GM12872 (cell line): Measurements from ENCODE around the gene ERI3.

Experiments used
- CTCF ChIP-seq: IDR thresholded peaks from 3 replicates; pipeline ENCODE4 v1.5.1; 2011; ENCODE audit warnings: low read depth, mild to moderate bottlenecking, low read length, moderate library complexity; ENCODE audit not compliant: insufficient read depth

The ERI3 gene

GRCh38 chr1:44263568-44264450, 91.2 kb downstream of the ERI3 start:
- TF ChIP-seq CTCF, result no peak

GRCh38 chr1:44262816-44263567, 92.1 kb downstream of the ERI3 start:
- TF ChIP-seq CTCF, result no peak

GRCh38 chr1:44262414-44262813, 92.6 kb downstream of the ERI3 start:
- no peak for TF ChIP-seq CTCF

GRCh38 chr1:44261962-44262361, 93.1 kb downstream of the ERI3 start:
- no peak for TF ChIP-seq CTCF

GRCh38 chr1:44261171-44261817, 93.8 kb downstream of the ERI3 start:
- no peak for TF ChIP-seq CTCF

DNA sequence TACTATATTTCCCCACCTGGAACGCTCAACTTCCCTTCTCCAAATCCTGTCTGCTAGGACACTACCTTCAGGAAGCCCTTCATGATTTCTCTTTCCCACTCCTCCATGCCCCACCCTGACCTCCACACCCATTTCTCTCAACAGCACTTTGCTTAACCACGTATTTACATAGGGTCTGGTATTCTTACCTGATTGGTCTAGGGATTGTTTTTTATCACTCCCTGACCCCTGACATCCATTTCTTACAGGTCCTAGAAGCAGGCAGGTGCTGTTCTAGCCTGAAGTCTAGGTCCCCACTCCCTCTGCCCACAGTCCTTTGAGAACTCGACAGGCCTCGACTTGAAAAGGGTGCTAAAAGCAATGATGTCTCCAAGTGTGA, 94.3 kb downstream of the ERI3 start:
- TF ChIP-seq CTCF, result no peak

GRCh38 chr1:44259090-44259489, 96.0 kb downstream of the ERI3 start:
- no peak for TF ChIP-seq CTCF
